Stimulated activated CD8-positive, alpha-beta memory T cell treated with anti-CD3 and anti-CD28 coated beads, Interleukin-7, amount 100 ng/mL, for 48 hours (primary cell): Measurements from ENCODE around the gene PON2.
"Not testable (repeated sequence)": the region's sequence is repeated elsewhere in the genome, so short reads cannot be mapped to it uniquely, and the experiment has no call there.

Experiments
- DNase-seq, 2 donors: peaks; one replicate each; pipeline ENCODE4 v3.0.0-alpha.2; 2020; ENCODE audit warnings: low read depth in 1 of 2; ENCODE audit errors: extremely low read depth in 1 of 2

The PON2 gene

GRCh38 chr7:95434557-95435421 lies at the start of gene PON2:
PON2 (minus strand) TSS chr7:95435028; CDS start chr7:95434951, 77 bp downstream.
- peak in 1 of 2 donors; percentile 22 for DNase-seq

- no peak for DNase-seq
Observed at GRCh38 chr7:95482424-95482823, 47.6 kb upstream of the PON2 start.

GRCh38 chr7:95481271-95482165 lies 46.7 kb upstream of the PON2 start:
- no peak for DNase-seq

- no peak for DNase-seq
Observed at GRCh38 chr7:95479992-95480624, 45.3 kb upstream of the PON2 start.

- no peak for DNase-seq
Observed at GRCh38 chr7:95478272-95479037, 43.6 kb upstream of the PON2 start.

GRCh38 chr7:95476904-95477594 lies 42.2 kb upstream of the PON2 start:
- peak in 1 of 2 donors; percentile 29 for DNase-seq

- DNase-seq: no peak
Observed at GRCh38 chr7:95476072-95476847, 41.4 kb upstream of the PON2 start.

GRCh38 chr7:95473276-95473985 lies 38.6 kb upstream of the PON2 start:
- no peak for DNase-seq

GRCh38 chr7:95472581-95473161 lies 37.8 kb upstream of the PON2 start:
- no peak for DNase-seq

GRCh38 chr7:95471071-95471470 lies 36.2 kb upstream of the PON2 start:
- no peak for DNase-seq

GRCh38 chr7:95470452-95470851 lies 35.6 kb upstream of the PON2 start:
- DNase-seq: no peak

- DNase-seq: no peak
Observed at GRCh38 chr7:95469848-95470247, 35.0 kb upstream of the PON2 start.

- DNase-seq: no peak
Observed at GRCh38 chr7:95469187-95469586, 34.4 kb upstream of the PON2 start.

- no peak for DNase-seq
Observed at GRCh38 chr7:95467912-95468607, 33.2 kb upstream of the PON2 start.

GRCh38 chr7:95460653-95461052 lies 25.8 kb upstream of the PON2 start:
- not testable (repeated sequence) for DNase-seq

- no peak for DNase-seq
Observed at GRCh38 chr7:95457947-95458346, 23.1 kb upstream of the PON2 start.

GRCh38 chr7:95454438-95455045 lies 19.7 kb upstream of the PON2 start:
- no peak for DNase-seq
